Ramos (cell line): ENCODE data around the gene B4GALT7.
"Not testable (repeated sequence)": the region's sequence is repeated elsewhere in the genome, so short reads cannot be mapped to it uniquely, and the experiment has no call there.

Experiments used
- in situ Hi-C: fragments of 300-500 bp; cut with MboI; formaldehyde crosslinking; loops from one replicate; pipeline ENCODE4 v1.14.3; 2022; ENCODE audit warnings: low sequenced_read_pairs; ENCODE audit not compliant: unreplicated experiment

B4GALT7 gene

GRCh38 chr5:177599731-177600507, at the start of gene B4GALT7:
Gene B4GALT7 (plus strand): TSS chr5:177600132. CDS start chr5:177600211, 79 bp downstream.
- in situ Hi-C loops, result loop anchor here (10.0 to 25.0 kb wide), 2 partner anchors 462 to 1555 kb away; no protein-coding TSS in a partner anchor

GRCh38 chr5:177552839-177553455, 47.0 kb upstream of the B4GALT7 start:
- in situ Hi-C loops, result no loop called here

GRCh38 chr5:177553671-177554429, 46.1 kb upstream of the B4GALT7 start:
- in situ Hi-C loops, result no loop called here

- in situ Hi-C loops, result no loop called here
Observed at GRCh38 chr5:177554474-177555111, 45.3 kb upstream of the B4GALT7 start, which contains the start of gene FAM193B. Gene FAM193B (minus strand): TSS chr5:177554563. CDS start chr5:177554458, 105 bp downstream.

- in situ Hi-C loops, result no loop called here
Observed at GRCh38 chr5:177555228-177555627, 44.7 kb upstream of the B4GALT7 start.

- in situ Hi-C loops, result no loop called here
Observed at GRCh38 chr5:177555665-177556064, 44.3 kb upstream of the B4GALT7 start.

- in situ Hi-C loops, result no loop called here
Observed at GRCh38 chr5:177557041-177557647, 42.8 kb upstream of the B4GALT7 start.

- in situ Hi-C loops, result no loop called here
Observed at GRCh38 chr5:177557796-177558195, 42.1 kb upstream of the B4GALT7 start.

GRCh38 chr5:177559446-177559941, 40.4 kb upstream of the B4GALT7 start:
- in situ Hi-C loops, result not testable (repeated sequence)

- in situ Hi-C loops, result no loop called here
Observed at GRCh38 chr5:177565046-177565445, 34.9 kb upstream of the B4GALT7 start.

- in situ Hi-C loops, result no loop called here
Observed at GRCh38 chr5:177568326-177568725, 31.6 kb upstream of the B4GALT7 start.

- in situ Hi-C loops, result no loop called here
Observed at GRCh38 chr5:177569894-177570293, 30.0 kb upstream of the B4GALT7 start.

- in situ Hi-C loops, result no loop called here
Observed at GRCh38 chr5:177575488-177575887, 24.4 kb upstream of the B4GALT7 start.

- in situ Hi-C loops, result no loop called here
Observed at GRCh38 chr5:177576169-177576568, 23.8 kb upstream of the B4GALT7 start.

GRCh38 chr5:177578316-177578715, 21.6 kb upstream of the B4GALT7 start:
- in situ Hi-C loops, result no loop called here

GRCh38 chr5:177588413-177588909, 11.5 kb upstream of the B4GALT7 start:
- in situ Hi-C loops, result no loop called here

GRCh38 chr5:177590406-177590805, 9.5 kb upstream of the B4GALT7 start:
- in situ Hi-C loops, result no loop called here

GRCh38 chr5:177591690-177592009, 8.3 kb upstream of the B4GALT7 start:
- in situ Hi-C loops, result no loop called here

GRCh38 chr5:177592010-177592834, 7.7 kb upstream of the B4GALT7 start, which contains the start of gene TMED9:
Gene TMED9 (plus strand): TSS chr5:177592203. CDS start chr5:177592215, 12 bp downstream.
- in situ Hi-C loops, result no loop called here
